ENCODE results near the gene FAT2. TPM values are rescaled to one million over a fixed set of nuclear protein-coding genes. Genes with fewer than 3 reads are reported as not detected.
"Not testable (repeated sequence)": the region's sequence is repeated elsewhere in the genome, so short reads cannot be mapped to it uniquely, and the experiment has no call there.

FAT2 gene
- total RNA-seq, 1 donor from 2014 or later, result not detected

DNA sequence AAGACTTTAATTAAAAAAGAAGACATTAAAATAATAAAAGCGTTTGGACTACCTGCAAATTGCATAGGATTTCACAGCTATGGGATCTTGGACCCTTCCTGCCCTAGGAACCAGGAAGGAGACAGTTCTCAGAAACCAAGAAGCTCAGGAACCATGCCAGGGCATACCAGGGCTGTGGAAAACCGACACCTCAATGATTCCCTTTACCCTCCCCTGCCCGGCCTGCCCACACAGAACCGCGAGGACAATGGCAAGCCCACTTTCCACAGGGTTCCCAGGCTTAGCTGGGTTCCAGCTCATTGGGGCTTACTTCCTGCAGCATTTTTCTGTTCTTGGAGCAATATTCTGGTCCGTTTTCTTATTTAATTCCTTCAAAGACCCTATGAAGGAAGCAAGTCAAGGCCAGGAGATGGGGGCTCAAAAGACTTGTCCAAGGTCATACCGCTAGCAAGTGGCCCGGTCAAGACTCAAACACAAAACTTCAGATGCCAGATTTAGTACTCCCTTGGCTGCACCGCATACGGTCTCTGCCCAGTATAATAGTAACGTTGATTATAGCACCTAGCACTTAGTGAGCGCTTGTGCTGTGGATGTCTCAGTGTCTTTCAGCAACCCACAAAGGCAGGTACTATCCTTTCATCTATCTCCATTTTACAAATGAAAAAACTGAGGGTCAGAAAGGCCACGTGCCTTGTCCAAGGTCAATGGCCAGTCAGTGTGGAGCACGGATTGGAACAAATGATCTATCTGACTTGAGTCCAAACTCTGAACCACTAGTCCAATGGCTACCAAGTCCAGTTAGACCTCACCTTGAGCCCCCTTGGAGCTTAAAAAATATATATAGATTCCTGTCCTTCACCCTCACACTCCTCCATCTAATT is 6.8 kb downstream of the FAT2 start:
- no peak overlapping the region for H3K27ac Mint-ChIP-seq
- intact Hi-C loops (cut with micrococcal nuclease), result no loop called here
- DNase-seq, result no peak
- no peaks in the 10 kb centered on the region for H3K36me3 Mint-ChIP-seq (ENCODE audit: low read depth)
- H3K4me1 Mint-ChIP-seq, result no peaks in the 10 kb centered on the region
- H3K9me3 Mint-ChIP-seq, result no peaks in the 10 kb centered on the region
- no peaks in the 10 kb centered on the region for H3K27me3 Mint-ChIP-seq
- no peak overlapping the region for H3K4me3 Mint-ChIP-seq

DNA sequence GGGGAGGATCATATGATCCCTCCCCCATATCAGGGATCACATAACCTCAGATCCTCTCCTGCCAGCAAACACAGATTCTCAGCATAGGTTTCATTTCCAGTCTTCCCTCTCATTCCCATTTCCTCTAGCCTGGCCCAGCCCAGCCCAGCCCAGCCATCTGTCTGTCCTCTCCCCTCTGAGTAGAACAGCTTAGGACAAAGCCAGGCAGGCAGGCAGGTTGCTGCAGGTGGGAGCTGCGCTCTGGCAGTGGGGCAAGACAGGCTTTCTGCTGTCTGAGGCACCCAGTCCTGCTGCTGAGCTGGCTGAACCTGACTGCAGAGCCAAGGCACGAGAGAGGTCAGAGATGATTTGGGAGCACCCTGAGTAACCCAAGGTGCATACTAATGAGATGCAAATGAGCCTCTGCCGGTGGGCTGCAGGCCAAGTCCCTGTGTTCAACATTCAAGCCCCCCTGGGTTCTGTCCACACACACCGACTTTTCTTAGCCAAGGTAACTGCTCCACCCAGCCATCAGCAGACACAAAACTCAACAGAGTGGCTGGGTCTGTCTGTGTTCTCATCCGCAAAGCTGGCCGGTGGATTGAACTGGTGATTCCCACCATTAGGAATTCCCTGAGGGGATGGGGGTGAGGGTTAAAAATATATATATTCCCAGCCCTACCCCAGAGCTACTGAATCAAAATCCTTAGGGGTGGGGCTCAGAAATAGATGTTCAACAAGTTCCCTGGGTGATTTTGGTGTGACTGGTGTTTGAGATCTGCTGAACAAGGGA is 9.1 kb downstream of the FAT2 start:
- Mint-ChIP-seq H3K27me3 (peaks cover 11% of the 10 kb centered on the region), H3K4me1 (peaks cover 2% of the 10 kb centered on the region), H3K9me3 (no peaks in the 10 kb centered on the region), H3K36me3 (ENCODE audit: low read depth) (no peaks in the 10 kb centered on the region), H3K4me3 (no peak overlapping the region), H3K27ac (no peak overlapping the region)
- intact Hi-C loops (cut with micrococcal nuclease), result no loop called here
- no peak for DNase-seq

DNA sequence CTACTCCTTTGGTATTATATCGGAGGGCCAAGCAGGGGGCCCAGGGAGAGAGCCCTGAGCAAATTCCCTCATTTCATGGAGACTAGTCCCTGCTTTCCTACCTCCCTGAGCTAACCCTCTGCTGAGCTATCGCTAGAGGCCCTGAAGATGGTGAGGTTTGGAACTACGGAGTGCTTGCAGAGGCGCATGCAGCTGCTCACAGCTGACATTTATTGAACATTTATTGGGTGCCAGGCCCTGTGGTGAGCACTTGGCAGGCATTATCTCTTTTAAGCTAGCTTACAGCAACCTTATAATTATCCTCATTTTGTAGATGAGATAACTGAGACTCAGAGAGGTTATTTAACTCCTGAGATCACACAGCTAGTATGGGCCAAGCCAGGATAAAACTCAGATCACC is 9.8 kb downstream of the FAT2 start:
- Mint-ChIP-seq H3K36me3 (ENCODE audit: low read depth) (no peaks in the 10 kb centered on the region), H3K9me3 (no peaks in the 10 kb centered on the region), H3K4me1 (peaks cover 2% of the 10 kb centered on the region), H3K4me3 (no peak overlapping the region), H3K27ac (no peak overlapping the region), H3K27me3 (peaks cover 11% of the 10 kb centered on the region)
- intact Hi-C loops (cut with micrococcal nuclease), result no loop called here
- DNase-seq, result no peak

DNA sequence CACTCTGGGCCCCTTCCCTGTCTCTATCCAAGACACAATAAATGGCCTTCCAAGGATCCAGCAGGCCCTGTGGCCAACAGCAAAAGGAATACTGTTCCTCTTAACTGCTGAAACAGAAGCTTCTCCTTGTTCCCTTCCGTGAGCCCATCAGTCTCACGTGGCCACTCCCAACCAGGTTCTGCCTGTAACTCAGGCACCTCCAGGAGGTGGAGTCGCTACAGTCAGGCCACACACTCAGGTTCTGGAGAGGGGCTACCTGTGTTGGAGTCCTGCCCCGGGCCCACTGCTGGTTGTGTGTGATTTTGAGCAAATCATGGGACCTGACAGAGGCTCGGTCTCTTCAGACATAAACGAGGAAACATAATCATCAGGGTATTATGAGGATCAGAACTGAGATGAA is 10.3 kb downstream of the FAT2 start:
- Mint-ChIP-seq H3K9me3 (no peaks in the 10 kb centered on the region), H3K4me3 (no peak overlapping the region), H3K27ac (no peak overlapping the region), H3K4me1 (peaks cover 2% of the 10 kb centered on the region), H3K36me3 (ENCODE audit: low read depth) (no peaks in the 10 kb centered on the region), H3K27me3 (peaks cover 14% of the 10 kb centered on the region)
- intact Hi-C loops (cut with micrococcal nuclease), result no loop called here
- no peak for DNase-seq

DNA sequence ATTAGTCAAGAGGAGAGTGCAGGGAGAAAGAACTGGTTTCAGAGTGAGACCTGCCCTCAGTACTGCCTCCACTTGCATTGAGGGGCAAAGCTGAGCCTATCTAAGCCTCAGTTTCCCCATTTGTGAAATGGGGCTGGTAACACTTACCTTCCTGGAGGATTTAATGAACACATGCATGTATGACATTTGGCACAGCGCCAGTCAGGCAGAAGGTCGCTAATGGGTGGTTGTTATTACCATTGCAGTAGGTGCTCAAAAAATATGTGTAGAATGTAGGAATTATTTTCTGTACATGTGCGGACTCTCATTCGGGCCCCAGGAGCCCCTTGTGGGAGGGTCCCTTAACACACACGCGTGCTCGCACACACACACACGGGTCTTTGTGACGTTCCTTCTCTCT is 10.9 kb downstream of the FAT2 start:
- intact Hi-C loops (cut with micrococcal nuclease), result no loop called here
- Mint-ChIP-seq H3K4me1 (peaks cover 2% of the 10 kb centered on the region), H3K27me3 (peaks cover 14% of the 10 kb centered on the region), H3K4me3 (no peak overlapping the region), H3K9me3 (no peaks in the 10 kb centered on the region), H3K27ac (no peak overlapping the region), H3K36me3 (ENCODE audit: low read depth) (no peaks in the 10 kb centered on the region)
- no peak for DNase-seq

DNA sequence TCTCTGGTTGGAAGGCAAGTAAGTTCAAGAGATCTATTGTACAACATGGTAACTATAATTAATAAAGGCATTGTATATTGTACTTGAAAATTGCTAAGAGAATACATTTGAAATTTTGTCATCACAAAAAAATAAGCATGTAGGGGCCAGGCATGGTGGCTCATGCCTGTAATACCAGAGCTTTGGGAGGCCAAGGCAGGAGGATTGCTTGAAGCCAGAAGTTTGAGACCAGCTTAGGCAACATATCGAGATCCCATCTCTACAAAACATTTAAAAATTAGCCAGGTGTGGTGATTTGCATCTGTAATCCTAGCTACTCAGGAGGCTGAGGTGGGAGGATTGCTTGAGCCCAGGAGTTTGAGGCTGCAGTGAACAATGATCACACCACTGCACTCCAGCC is 12.0 kb downstream of the FAT2 start:
- peaks cover 14% of the 10 kb centered on the region for H3K27me3 Mint-ChIP-seq
- H3K4me3 Mint-ChIP-seq; intact Hi-C loops (cut with micrococcal nuclease); H3K4me1 Mint-ChIP-seq; H3K27ac Mint-ChIP-seq; H3K36me3 Mint-ChIP-seq (ENCODE audit: low read depth); H3K9me3 Mint-ChIP-seq; DNase-seq: not testable (repeated sequence)

DNA sequence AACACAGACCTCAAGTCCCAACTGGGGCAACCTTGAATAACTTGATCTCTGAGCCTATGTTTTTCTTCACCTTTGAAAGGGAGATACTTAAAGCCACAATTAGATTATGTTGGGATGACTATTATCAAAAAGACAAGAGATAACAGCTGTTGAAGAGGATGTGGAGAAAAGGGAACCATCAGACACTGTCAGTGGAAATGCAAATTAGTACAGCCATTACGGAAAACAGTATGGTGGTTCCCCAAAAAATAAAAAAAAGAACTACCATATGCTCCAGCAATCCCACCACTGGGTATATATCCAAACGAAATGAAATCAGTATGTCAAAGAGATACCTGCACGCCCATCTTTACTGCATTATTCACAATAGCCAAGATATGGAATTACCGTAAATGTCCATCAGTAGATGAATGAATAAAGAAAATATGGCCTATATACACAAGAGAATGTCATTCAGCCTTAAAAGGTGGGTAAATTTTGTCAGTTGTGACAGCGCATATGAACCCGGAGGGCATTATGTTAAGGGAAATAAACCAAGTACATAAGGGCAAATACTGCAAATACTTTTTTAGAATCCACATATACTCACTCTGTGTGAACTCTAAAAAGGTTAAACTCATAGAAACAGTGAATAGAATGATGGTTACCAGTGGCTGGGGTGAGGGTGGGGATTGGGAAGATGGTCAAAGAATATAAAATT is 12.7 kb downstream of the FAT2 start:
- no peak overlapping the region for H3K27ac Mint-ChIP-seq

DNA sequence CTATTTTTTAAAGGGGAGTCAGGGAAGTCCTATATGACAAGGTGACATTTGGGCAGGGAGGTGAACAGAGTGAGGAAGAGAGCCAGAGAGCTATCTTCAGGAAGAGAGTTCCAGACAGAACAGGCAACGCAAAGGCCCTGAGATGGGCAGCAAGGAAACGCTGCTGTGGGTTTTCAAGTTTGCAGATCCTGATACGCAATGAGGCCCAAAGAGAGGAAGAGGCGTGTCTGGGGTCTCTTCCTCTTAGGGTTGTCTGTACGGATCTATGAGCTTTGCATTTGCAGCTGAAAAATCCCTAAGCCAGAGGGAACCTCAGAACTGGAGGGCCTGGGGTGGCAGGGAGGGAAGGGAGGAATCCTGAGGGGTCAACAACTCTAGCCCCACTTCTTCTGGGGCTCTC is 13.6 kb downstream of the FAT2 start:
- no peaks in the 10 kb centered on the region for H3K9me3 Mint-ChIP-seq
- peaks cover 2% of the 10 kb centered on the region for H3K4me1 Mint-ChIP-seq
- intact Hi-C loops (cut with micrococcal nuclease), result no loop called here
- H3K27ac Mint-ChIP-seq, result no peak overlapping the region
- no peaks in the 10 kb centered on the region for H3K36me3 Mint-ChIP-seq (ENCODE audit: low read depth)
- no peak for DNase-seq
- H3K27me3 Mint-ChIP-seq, result peaks cover 17% of the 10 kb centered on the region
- no peak overlapping the region for H3K4me3 Mint-ChIP-seq

More for the DNA sequence above, 12.7 kb downstream of the FAT2 start:
- peaks cover 2% of the 10 kb centered on the region for H3K4me1 Mint-ChIP-seq
- no peak for DNase-seq
- intact Hi-C loops (cut with micrococcal nuclease), result no loop called here
- no peaks in the 10 kb centered on the region for H3K36me3 Mint-ChIP-seq (ENCODE audit: low read depth)
- no peaks in the 10 kb centered on the region for H3K9me3 Mint-ChIP-seq
- peaks cover 17% of the 10 kb centered on the region for H3K27me3 Mint-ChIP-seq
- H3K4me3 Mint-ChIP-seq, result no peak overlapping the region

DNA sequence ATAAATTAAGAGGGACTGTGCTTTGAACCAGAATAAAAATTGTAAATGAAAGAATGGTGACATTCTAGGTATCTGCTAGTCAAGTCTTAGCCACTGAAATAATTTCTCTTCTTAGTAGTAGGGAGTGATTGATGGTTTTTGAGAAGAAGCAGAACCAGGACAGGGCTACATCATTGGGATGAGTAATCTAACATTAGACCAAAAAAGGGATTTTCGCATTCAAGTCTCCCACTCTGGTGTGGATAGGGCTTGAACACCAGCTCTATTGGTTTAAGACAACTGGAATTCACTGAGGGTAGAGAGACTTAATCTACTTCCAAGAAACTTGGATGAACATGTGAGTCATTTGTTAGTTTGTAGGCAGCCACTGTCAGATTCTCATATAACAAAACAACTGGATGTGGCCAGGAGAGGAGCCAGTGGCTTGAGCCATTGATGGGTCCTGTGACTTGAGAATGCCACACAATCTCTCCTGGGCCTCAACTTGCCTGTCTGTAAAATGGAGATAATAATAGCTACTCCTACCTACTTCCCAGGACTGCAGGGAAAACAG is 16.6 kb downstream of the FAT2 start:
- Mint-ChIP-seq H3K36me3 (ENCODE audit: low read depth) (no peaks in the 10 kb centered on the region), H3K9me3 (no peaks in the 10 kb centered on the region), H3K4me1 (peaks cover 2% of the 10 kb centered on the region), H3K27me3 (peaks cover 17% of the 10 kb centered on the region), H3K4me3 (no peak overlapping the region), H3K27ac (no peak overlapping the region)
- DNase-seq, result no peak
- intact Hi-C loops (cut with micrococcal nuclease), result no loop called here

DNA sequence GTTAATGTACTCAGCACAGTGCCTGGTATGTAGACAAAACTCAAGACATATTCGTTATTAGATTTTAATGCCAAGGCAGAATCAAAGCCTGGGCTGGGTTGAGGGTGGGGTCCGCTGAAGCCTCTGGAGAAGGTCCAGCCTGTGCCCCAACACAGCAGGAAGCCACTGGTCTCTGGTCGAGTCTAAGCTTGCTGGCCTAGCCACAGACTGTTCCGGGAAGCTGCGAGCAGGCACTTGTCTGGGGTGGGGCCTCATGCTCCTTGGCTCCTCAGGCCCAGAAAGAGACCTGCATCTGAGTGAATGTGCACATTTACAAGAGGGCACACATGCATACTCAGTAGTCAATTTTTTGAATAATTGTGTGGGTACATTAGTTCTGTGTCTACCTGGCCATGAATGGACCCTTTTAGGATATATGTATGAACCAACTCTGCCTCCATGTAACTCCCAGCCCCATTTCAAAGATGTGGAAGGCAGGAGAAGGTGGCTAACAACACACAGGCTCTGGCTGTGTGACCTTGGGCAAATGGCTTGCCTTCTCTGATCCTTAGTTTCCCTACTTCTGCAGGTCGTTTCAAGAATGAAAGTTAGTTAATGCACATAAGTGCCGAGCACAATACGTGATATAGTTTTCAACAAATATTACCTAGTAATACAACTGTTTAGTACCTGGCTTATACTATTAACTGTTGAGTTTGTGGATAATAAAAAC is 18.3 kb downstream of the FAT2 start:
- Mint-ChIP-seq H3K4me1 (peaks cover 4% of the 10 kb centered on the region), H3K4me3 (no peak overlapping the region), H3K27ac (no peak overlapping the region), H3K36me3 (ENCODE audit: low read depth) (no peaks in the 10 kb centered on the region), H3K9me3 (no peaks in the 10 kb centered on the region), H3K27me3 (peaks cover 12% of the 10 kb centered on the region)
- DNase-seq, result no peak
- intact Hi-C loops (cut with micrococcal nuclease), result no loop called here

DNA sequence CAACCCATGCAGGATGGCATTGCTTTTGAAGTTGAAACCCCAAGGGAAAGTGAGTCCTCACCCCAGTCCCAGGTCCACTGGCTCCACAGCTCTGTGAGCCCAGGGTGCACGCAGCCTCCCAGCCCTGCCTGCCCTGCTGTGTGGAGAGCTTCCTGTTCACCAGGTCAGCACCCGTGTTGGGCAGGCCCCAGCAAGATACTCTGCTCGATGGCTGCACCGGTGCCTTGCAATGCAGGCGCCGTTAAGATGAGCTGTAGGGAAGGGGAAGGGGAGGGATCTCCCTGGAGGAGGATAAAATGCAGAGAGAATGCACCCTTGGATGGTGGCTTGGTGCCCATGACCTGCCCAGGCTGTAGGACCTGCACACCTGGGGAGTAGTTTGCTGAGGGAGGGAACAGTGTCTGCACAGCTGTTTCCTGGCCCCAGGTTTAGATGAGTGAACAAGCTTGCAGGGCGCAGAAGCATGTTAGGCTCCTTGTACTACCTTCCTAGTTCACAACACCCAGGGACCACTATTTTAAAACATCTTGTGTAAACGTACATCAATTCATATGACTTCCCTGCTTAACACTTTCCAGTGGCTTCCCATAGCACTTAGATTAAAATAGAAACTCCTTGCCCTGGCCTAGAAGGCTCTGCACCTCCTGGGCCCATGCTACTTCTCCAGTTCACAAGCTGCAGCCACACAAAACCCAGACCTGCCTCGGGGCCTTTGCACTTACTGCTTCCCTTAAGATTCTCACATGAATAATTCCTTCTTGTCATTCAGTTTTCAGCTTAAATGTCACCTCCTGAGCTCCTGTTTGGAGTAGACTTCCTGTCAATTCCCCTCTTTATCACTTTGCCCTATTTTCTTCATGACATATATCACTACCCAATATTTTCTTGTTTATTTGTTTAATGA is 19.6 kb downstream of the FAT2 start:
- peaks cover 1% of the 10 kb centered on the region for H3K4me1 Mint-ChIP-seq
- intact Hi-C loops (cut with micrococcal nuclease), result no loop called here

DNA sequence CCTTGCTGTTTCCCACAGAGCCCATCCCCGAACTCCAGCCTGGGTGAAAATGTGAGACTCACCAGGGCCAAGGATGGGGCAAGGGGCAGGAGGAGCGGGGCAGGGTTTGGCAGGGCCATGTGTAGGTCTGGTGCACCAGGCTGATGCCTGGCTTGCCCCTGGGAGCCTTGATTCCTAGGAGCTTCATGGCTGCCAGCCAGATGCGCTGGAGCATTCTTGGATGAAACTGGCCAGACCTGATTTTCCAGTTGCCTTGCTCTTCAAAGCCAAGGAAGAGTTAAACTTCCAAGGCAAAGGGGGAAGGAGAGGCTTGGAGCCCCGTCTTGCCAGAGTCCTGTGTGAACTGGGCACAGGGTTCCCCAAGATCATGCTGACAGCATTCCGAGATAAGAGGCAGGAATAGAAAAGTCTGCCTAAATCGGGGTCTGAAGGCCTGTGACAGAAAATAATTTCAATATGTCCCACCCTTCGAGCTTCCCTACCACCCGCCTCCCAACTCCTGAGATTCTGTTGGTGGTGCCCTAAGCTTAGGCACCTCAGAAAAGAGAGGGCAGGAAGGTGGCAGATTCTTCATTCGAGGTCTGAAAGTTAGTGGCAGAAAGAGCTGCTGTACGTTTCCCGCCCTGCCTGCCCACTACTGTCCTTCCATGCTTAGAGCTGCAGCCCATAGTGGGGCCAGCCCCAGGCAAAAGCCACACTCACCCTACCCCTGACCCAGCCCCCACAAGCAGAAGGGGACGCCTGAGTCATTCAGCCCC is 20.4 kb downstream of the FAT2 start:
- Mint-ChIP-seq H3K4me3 (no peak overlapping the region), H3K4me1 (peaks cover 1% of the 10 kb centered on the region), H3K36me3 (ENCODE audit: low read depth) (no peaks in the 10 kb centered on the region), H3K9me3 (peaks cover 4% of the 10 kb centered on the region), H3K27me3 (peaks cover 3% of the 10 kb centered on the region), H3K27ac (no peak overlapping the region)
- no peak for DNase-seq
- intact Hi-C loops (cut with micrococcal nuclease), result no loop called here

More for the DNA sequence above, 19.6 kb downstream of the FAT2 start:
- H3K4me3 Mint-ChIP-seq, result no peak overlapping the region
- H3K27me3 Mint-ChIP-seq, result peaks cover 6% of the 10 kb centered on the region
- no peaks in the 10 kb centered on the region for H3K36me3 Mint-ChIP-seq (ENCODE audit: low read depth)
- H3K27ac Mint-ChIP-seq, result no peak overlapping the region
- DNase-seq, result no peak
- H3K9me3 Mint-ChIP-seq, result peaks cover 4% of the 10 kb centered on the region

Data from activated CD4-positive, alpha-beta T cell treated with anti-CD3 and anti-CD28 coated beads, Interleukin-2, amount 10 ng/mL, durations not matched to agents 24 days and 14 days (primary cell).